Tibial nerve (tissue), 3 donors: ENCODE data around the gene KDM4B.

Experiments
- POLR2A ChIP-seq, 2 donors: fragments of 450-650 bp; IDR thresholded peaks; one replicate each; pipeline ENCODE4 v1.6.1; 2017; ENCODE audit warnings: antibody characterized with exemption in 2 of 2, mild to moderate bottlenecking in 2 of 2, moderate library complexity in 2 of 2
- TF ChIP-seq, protein P1 (sequence below), 5 experiments: fragments of 200-600 bp in 3 of 5; fragments of 450-650 bp in 2 of 5; sonication (generic) in 3 of 5; IDR thresholded peaks; one replicate each; pipeline ENCODE4 v1.5.1; 2016 to 2019; ENCODE audit warnings: antibody characterized with exemption in 5 of 5, mild to moderate bottlenecking in 3 of 5, moderate library complexity in 2 of 5

- TF ChIP-seq POLR2A (IDR thresholded peaks at IDR 0.05) = no peak
- TF ChIP-seq, protein P1, sequence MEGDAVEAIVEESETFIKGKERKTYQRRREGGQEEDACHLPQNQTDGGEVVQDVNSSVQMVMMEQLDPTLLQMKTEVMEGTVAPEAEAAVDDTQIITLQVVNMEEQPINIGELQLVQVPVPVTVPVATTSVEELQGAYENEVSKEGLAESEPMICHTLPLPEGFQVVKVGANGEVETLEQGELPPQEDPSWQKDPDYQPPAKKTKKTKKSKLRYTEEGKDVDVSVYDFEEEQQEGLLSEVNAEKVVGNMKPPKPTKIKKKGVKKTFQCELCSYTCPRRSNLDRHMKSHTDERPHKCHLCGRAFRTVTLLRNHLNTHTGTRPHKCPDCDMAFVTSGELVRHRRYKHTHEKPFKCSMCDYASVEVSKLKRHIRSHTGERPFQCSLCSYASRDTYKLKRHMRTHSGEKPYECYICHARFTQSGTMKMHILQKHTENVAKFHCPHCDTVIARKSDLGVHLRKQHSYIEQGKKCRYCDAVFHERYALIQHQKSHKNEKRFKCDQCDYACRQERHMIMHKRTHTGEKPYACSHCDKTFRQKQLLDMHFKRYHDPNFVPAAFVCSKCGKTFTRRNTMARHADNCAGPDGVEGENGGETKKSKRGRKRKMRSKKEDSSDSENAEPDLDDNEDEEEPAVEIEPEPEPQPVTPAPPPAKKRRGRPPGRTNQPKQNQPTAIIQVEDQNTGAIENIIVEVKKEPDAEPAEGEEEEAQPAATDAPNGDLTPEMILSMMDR (IDR thresholded peaks at IDR 0.05) = no peak
Measured at GRCh38 chr19:5054551-5055456, 85.9 kb downstream of the KDM4B start.
